ENCODE data around the gene TNFAIP1. TPM values are rescaled to one million over a fixed set of nuclear protein-coding genes. Genes with fewer than 3 reads are reported as not detected.

Gene TNFAIP1
- total RNA-seq, 1 experiment from 2014 or later = 21.8 TPM

DNA sequence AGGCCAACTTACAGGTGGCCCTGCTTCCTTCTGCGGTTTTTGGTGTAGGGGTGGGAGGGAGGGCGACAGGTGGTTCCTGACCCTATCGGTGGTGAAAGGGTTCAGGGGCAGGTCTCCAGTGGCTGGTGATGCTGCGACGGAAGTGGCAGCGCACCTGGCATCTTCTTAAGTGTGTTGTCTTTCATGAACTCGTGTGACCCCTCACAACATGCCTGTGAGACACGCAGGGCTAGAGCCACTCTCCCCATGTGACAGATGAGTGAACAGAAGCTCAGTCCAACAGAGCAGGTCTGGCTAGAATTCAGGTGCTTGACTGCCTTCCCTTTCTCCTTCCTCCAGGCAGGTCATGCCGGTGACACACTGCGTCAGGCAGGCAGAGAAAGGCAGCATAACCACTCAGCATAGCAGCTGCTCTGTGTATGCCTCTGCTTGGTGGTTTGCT is 8.0 kb downstream of the TNFAIP1 start:
- Histone ChIP-seq H3K4me1 (ENCODE audit: insufficient read depth, low read length) (no peaks in the 10 kb centered on the region), H2BK120ac (ENCODE audit: low read depth, low read length, poor library complexity, severe bottlenecking) (no peak overlapping the region), H3K56ac (ENCODE audit: insufficient read length, low read depth, low read length) (no peak overlapping the region), H2BK20ac (ENCODE audit: low read depth, low read length, poor library complexity, severe bottlenecking) (no peak overlapping the region), H3K23ac (ENCODE audit: insufficient read length, low read depth, low read length) (no peak overlapping the region), H3K27me3 (ENCODE audit: insufficient read depth, low read length) (no peaks in the 10 kb centered on the region), H3K9ac (ENCODE audit: extremely low read depth, insufficient read length, low read length) (no peak overlapping the region), H3K27ac (ENCODE audit: insufficient read length, low read depth, low read length) (no peak overlapping the region), H3T11ph (ENCODE audit: low read length) (no peak overlapping the region), H2BK12ac (ENCODE audit: insufficient read length, low read depth, low read length) (no peak overlapping the region), H3K23me2 (ENCODE audit: insufficient read length, low read depth, low read length, poor library complexity, severe bottlenecking) (no peaks in the 10 kb centered on the region), H3K4me2 (ENCODE audit: insufficient read depth, insufficient read length, low read length) (no peak overlapping the region), H4K5ac (ENCODE audit: insufficient read length, low read depth, low read length) (no peak overlapping the region), H3K4ac (ENCODE audit: low read depth, low read length) (no peak overlapping the region), H4K8ac (replicated peaks; ENCODE audit: insufficient read length, low read depth, low read length) (no peak overlapping the region), H3K79me1 (ENCODE audit: insufficient read depth, low read depth, low read length, poor library complexity, severe bottlenecking) (no peaks in the 10 kb centered on the region), H3K18ac (ENCODE audit: insufficient read length, low read depth, low read length) (no peak overlapping the region), H4K20me1 (ENCODE audit: control insufficient read depth, insufficient read depth, insufficient read length) (no peaks in the 10 kb centered on the region), H3K79me2 (ENCODE audit: insufficient read depth, low read length) (no peaks in the 10 kb centered on the region), H3K9me3 (ENCODE audit: control insufficient read depth, low read depth, low read length) (no peaks in the 10 kb centered on the region), H2BK5ac (ENCODE audit: insufficient read length, low read length) (no peak overlapping the region), H2AK5ac (ENCODE audit: insufficient read length, low read length) (no peak overlapping the region), H3K14ac (ENCODE audit: insufficient read depth, low read length) (no peak overlapping the region), H2AFZ (ENCODE audit: low read length) (no peak overlapping the region), H4K91ac (ENCODE audit: insufficient read length, low read depth, low read length) (no peak overlapping the region), H2BK15ac (ENCODE audit: low read depth, low read length) (no peak overlapping the region)
- Mint-ChIP-seq H3K27me3 (ENCODE audit: low read depth) (no peaks in the 10 kb centered on the region), H3K9me3 (no peaks in the 10 kb centered on the region), H3K27ac (no peak overlapping the region), H3K4me1 (peaks cover 16 to 17% of the 10 kb centered on the region in 2 experiments), H3K4me3 (no peak overlapping the region), H3K36me3 (ENCODE audit: insufficient read depth in 1 of 3, low read depth in 3 of 3) (peaks cover 18 to 74% (median 64%) of the 10 kb centered on the region in 3 experiments; a peak in 6 of 7 replicates)
- no peak for TF ChIP-seq CTCF (conservative IDR thresholded peaks at IDR 0.05)
- no CpG with 5 or more reads among the region's 10 CpGs for WGBS (ENCODE audit: extremely low coverage, insufficient read length, low lambda C conversion rate)
- no peak for DNase-seq
